IPS-15b (cell line): ENCODE results near the gene KRT72.

Experiments
- H3K27me3 ChIP-seq: one replicate; pipeline ENCODE4 v1.6.1; 2013; ENCODE audit warnings: low read length; ENCODE audit not compliant: control insufficient read depth, insufficient read depth
- H3K36me3 ChIP-seq: one replicate; pipeline ENCODE4 v1.6.1; 2013; ENCODE audit warnings: low read length; ENCODE audit not compliant: control insufficient read depth, insufficient read depth
- H3K4me1 ChIP-seq: one replicate; pipeline ENCODE4 v1.6.1; 2013; ENCODE audit warnings: mild to moderate bottlenecking, low read length; ENCODE audit not compliant: control insufficient read depth, insufficient read depth
- H3K4me3 ChIP-seq: one replicate; pipeline ENCODE4 v1.5.1; 2013; ENCODE audit warnings: low read depth, low read length
- H3K9ac ChIP-seq: one replicate; pipeline ENCODE4 v1.6.1; 2013; ENCODE audit warnings: low read depth, mild to moderate bottlenecking, low read length
- H3K9me3 ChIP-seq: one replicate; pipeline ENCODE4 v1.6.1; 2013; ENCODE audit warnings: mild to moderate bottlenecking, low read length; ENCODE audit not compliant: control insufficient read depth, insufficient read depth

The KRT72 gene

DNA sequence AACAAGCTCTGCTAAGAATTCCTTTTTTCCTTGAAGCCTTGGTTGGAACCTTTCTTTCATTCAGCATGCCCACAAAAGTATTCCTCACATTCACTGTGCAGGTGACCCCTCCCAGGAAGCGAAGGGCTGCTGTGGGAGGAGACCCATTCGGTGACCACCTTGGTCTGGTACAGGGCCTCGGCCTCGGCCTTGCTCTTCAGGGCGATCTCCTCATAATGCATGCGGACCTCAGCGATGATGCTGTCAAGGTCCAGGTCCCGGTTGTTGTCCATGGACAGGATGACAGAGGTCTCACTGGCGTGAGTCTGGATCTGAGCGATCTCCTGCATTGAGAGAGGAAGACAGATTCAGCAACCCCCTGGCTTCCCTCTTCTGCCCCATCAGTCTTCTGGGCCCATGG, 30.8 kb downstream of the KRT72 start:
- H3K4me3 ChIP-seq = no peak overlapping the region
- no peak overlapping the region for H3K9ac ChIP-seq
- no peaks in the 10 kb centered on the region for H3K9me3 ChIP-seq
- H3K4me1 ChIP-seq = no peaks in the 10 kb centered on the region
- H3K27me3 ChIP-seq = no peaks in the 10 kb centered on the region
- no peaks in the 10 kb centered on the region for H3K36me3 ChIP-seq

DNA sequence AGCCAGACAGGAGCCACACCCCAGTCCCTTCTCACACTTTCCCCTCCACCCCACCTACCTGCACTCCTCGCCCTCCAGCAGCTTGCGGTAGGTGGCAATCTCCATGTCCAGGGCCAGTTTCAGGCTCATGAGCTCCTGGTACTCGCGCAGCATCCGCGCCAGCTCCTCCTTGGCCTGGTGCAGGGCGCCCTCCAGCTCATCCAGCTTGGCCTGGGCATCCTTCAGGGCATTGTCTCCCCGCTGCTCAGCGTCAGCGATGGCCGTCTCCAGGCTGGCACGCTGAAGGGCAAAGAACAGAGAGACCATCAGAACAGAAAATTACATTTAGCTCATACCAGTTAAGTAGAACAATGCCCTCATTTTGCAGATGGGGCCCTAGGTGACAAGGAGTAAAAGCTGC, 33.2 kb downstream of the KRT72 start:
- H3K27me3 ChIP-seq = no peaks in the 10 kb centered on the region
- no peaks in the 10 kb centered on the region for H3K4me1 ChIP-seq
- H3K4me3 ChIP-seq = no peak overlapping the region
- H3K36me3 ChIP-seq = no peaks in the 10 kb centered on the region
- H3K9me3 ChIP-seq = no peaks in the 10 kb centered on the region
- H3K9ac ChIP-seq = no peak overlapping the region

GRCh38 chr12:52566847-52567291, 34.4 kb downstream of the KRT72 start:
- Histone ChIP-seq H3K4me3 (no peak overlapping the region), H3K27me3 (no peaks in the 10 kb centered on the region), H3K4me1 (no peaks in the 10 kb centered on the region), H3K9me3 (no peaks in the 10 kb centered on the region), H3K36me3 (no peaks in the 10 kb centered on the region), H3K9ac (no peak overlapping the region)

GRCh38 chr12:52564582-52564981, 36.7 kb downstream of the KRT72 start:
- no peak overlapping the region for H3K9ac ChIP-seq
- no peaks in the 10 kb centered on the region for H3K4me1 ChIP-seq
- no peaks in the 10 kb centered on the region for H3K27me3 ChIP-seq
- no peaks in the 10 kb centered on the region for H3K36me3 ChIP-seq
- H3K4me3 ChIP-seq = no peak overlapping the region
- no peaks in the 10 kb centered on the region for H3K9me3 ChIP-seq

- Histone ChIP-seq H3K9ac (no peak overlapping the region), H3K9me3 (no peaks in the 10 kb centered on the region), H3K27me3 (no peaks in the 10 kb centered on the region), H3K4me3 (no peak overlapping the region), H3K4me1 (no peaks in the 10 kb centered on the region), H3K36me3 (no peaks in the 10 kb centered on the region)
These were observed 39.3 kb downstream of the KRT72 start for GRCh38 chr12:52561880-52562449.

- H3K27me3 ChIP-seq = no peaks in the 10 kb centered on the region
- no peaks in the 10 kb centered on the region for H3K4me1 ChIP-seq
- no peaks in the 10 kb centered on the region for H3K36me3 ChIP-seq
- no peak overlapping the region for H3K4me3 ChIP-seq
- H3K9ac ChIP-seq = no peak overlapping the region
- no peaks in the 10 kb centered on the region for H3K9me3 ChIP-seq
These were observed 41.3 kb downstream of the KRT72 start for GRCh38 chr12:52559979-52560378.

DNA sequence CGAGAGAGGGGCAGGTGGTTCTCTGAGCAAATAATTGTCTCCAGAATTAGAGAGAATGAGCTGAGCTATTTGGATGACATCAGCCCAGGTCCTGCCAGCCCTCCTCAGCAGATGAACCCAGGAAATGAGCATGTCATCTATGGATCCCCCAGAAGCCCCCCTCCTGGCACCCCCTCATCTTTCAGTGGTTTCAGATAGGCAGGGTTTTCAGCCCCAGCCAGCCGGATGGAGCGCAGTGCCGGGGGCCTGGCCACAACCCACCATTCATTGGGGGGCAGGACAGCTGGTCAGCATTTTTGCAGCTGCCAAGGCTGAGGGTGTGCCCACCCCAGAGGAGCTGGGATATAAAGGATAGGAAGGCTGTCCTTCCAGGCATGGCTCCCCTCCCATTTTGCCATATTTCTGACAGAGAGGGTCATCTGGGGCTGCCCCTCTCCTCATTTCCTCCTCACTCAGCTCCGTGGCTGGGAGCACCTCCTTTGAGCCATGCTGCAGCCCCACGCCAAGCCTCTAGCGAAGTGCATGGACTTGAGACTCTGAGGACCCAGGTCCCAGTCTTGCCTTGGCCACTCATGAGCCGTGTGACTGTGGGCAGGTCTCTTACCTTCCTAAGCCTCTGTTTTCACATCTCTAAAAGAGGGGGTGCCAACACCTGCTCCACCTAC, 42.4 kb downstream of the KRT72 start:
- no peaks in the 10 kb centered on the region for H3K4me1 ChIP-seq
- H3K9me3 ChIP-seq = no peaks in the 10 kb centered on the region
- H3K4me3 ChIP-seq = no peak overlapping the region
- H3K9ac ChIP-seq = no peak overlapping the region
- H3K36me3 ChIP-seq = no peaks in the 10 kb centered on the region
- no peaks in the 10 kb centered on the region for H3K27me3 ChIP-seq

DNA sequence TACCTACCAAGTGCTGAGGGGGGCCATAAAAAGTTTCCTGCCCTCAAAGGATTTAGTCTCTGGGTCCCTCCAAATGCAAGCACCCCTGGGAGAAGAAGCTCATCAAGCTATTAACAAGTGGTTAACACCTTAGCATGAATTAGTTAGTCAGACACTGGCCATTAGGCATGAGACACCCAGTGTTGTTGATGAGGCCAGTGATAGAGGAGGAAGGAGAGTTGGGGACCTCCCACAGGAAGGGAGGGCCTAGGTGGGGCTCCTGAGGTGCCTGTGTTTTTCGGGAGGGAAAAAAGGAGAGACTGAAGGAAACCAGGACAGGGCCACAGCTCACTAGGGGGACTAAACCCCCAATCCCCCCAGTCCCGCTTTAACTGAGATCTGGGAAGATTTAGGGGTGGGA, 43.8 kb downstream of the KRT72 start:
- H3K4me3 ChIP-seq = no peak overlapping the region
- no peaks in the 10 kb centered on the region for H3K4me1 ChIP-seq
- no peaks in the 10 kb centered on the region for H3K9me3 ChIP-seq
- H3K36me3 ChIP-seq = no peaks in the 10 kb centered on the region
- H3K9ac ChIP-seq = no peak overlapping the region
- H3K27me3 ChIP-seq = no peaks in the 10 kb centered on the region

DNA sequence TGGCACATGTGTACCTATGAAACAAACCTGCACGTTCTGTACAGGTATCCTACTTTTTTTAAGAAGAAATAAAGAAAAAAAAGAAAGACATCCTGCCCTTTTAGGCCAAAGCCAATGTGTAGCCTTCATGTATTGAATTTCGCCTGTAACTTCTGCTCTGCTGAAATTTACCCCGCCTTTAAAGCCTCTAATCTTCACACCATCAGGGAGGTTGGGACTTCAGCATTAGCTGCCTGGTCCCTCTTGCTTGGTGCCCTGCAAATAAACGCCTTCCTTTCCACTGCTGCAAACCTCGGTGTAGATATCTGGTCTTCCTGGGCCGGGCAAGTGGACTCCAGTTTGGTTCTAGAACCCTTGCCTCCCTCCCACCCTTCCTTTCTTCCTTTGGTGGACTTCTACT, 45.7 kb downstream of the KRT72 start:
- no peak overlapping the region for H3K4me3 ChIP-seq
- H3K36me3 ChIP-seq = no peaks in the 10 kb centered on the region
- H3K27me3 ChIP-seq = no peaks in the 10 kb centered on the region
- H3K4me1 ChIP-seq = no peaks in the 10 kb centered on the region
- no peak overlapping the region for H3K9ac ChIP-seq
- H3K9me3 ChIP-seq = no peaks in the 10 kb centered on the region

- no peak within 1 kb of the TSS for H3K4me3 ChIP-seq
- no peaks in the 10 kb centered on the region for H3K4me1 ChIP-seq
- no peaks in the 10 kb centered on the region for H3K27me3 ChIP-seq
- no peaks in the 10 kb centered on the region for H3K9me3 ChIP-seq
- H3K36me3 ChIP-seq = no peaks in the 10 kb centered on the region
- no peak within 1 kb of the TSS for H3K9ac ChIP-seq
These were observed 48.5 kb downstream of the KRT72 start, which contains the start of gene KRT71 for GRCh38 chr12:52552681-52553195. TSS of gene KRT71 (minus strand) at chr12:52553145. CDS start at chr12:52553077, 68 bp downstream.

GRCh38 chr12:52552055-52552454, 49.2 kb downstream of the KRT72 start:
- H3K36me3 ChIP-seq = no peaks in the 10 kb centered on the region
- H3K4me3 ChIP-seq = no peak overlapping the region
- no peaks in the 10 kb centered on the region for H3K9me3 ChIP-seq
- no peaks in the 10 kb centered on the region for H3K27me3 ChIP-seq
- no peaks in the 10 kb centered on the region for H3K4me1 ChIP-seq
- no peak overlapping the region for H3K9ac ChIP-seq

DNA sequence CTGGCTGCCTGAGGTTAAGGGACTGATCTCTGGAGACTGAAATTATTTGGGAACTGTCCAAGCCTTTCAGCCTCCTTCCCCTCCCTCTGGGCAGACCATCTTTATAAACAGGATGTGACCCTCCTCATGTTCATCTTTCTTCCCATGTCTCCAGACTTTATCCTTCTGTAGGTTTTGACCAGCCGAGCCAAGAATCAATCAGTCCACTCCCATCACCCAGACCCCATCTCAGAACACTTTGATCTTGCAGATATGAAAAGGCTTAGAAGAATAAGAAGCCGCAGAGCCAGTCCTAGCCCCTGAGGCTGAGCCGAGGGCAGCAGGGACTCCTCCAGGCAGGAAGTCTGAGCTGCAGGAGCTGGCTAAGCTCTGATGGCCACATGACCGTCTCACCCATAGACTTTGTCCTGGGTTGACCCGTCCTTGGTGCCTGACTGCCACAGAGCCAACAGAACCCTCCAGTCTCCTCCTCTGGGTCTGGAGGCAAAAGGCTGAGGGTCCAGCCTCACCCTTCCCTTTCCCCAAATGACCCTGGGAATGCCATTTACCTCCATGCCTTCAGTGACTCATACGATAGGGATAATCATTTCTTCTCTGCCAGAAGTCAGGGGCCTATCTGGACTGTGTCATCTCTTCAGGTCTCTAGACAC, 49.9 kb downstream of the KRT72 start:
- Histone ChIP-seq H3K9me3 (no peaks in the 10 kb centered on the region), H3K9ac (no peak overlapping the region), H3K4me1 (no peaks in the 10 kb centered on the region), H3K27me3 (no peaks in the 10 kb centered on the region), H3K4me3 (no peak overlapping the region), H3K36me3 (no peaks in the 10 kb centered on the region)
